Measurements from ENCODE around the gene GIT1.

DNA sequence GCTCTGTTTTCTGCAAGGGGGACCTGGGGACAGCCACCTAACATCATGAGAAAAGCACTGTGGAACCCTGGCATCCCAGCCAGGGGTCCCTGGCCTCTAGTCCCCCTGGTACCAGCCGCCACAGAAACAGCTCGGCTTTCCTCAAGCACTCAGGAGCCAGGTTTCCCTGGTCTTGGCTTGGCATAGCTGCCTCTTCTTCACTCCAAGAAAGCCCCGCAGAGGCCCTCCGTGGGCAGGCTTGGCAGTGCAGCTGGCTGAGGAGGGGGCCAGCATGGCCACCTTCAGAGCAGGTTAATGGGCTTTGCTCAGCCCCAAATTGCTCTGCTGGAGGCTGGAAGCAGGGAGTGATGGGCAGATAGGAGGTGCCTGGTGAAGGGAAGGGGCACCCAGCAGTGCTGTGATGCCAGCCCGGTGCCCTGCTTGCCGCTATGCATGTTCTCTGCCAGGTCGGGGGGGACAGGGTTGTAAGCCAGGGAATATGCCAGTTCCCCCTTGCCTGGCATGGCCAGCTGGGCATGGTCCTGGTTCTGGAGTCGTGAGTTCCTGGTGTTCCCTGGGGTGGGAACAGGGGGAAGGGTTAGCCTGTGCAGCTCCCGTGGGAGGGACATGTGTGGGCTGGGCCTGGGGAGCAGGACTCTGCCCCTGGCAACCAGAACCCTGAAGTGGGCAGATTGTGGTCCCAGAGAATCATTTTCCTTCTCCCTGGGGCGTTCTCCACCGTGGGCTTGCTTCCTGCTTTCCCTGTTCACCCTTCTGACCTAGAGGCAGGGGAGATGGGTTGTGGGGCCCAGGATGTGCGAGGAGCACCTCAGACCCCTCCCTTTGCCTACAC is 6.7 kb upstream of the GIT1 start:
- TF ChIP-seq, protein P1, sequence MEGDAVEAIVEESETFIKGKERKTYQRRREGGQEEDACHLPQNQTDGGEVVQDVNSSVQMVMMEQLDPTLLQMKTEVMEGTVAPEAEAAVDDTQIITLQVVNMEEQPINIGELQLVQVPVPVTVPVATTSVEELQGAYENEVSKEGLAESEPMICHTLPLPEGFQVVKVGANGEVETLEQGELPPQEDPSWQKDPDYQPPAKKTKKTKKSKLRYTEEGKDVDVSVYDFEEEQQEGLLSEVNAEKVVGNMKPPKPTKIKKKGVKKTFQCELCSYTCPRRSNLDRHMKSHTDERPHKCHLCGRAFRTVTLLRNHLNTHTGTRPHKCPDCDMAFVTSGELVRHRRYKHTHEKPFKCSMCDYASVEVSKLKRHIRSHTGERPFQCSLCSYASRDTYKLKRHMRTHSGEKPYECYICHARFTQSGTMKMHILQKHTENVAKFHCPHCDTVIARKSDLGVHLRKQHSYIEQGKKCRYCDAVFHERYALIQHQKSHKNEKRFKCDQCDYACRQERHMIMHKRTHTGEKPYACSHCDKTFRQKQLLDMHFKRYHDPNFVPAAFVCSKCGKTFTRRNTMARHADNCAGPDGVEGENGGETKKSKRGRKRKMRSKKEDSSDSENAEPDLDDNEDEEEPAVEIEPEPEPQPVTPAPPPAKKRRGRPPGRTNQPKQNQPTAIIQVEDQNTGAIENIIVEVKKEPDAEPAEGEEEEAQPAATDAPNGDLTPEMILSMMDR (conservative IDR thresholded peaks at IDR 0.05; ENCODE audit: low read length): no peak
- TF ChIP-seq EZH2phosphoT487 (IDR thresholded peaks at IDR 0.05; ENCODE audit: borderline replicate concordance, low read depth, low read length): no peak
